IMR-90 (cell line): Measurements from ENCODE around the gene TMEM143.
"Not testable (repeated sequence)": the region's sequence is repeated elsewhere in the genome, so short reads cannot be mapped to it uniquely, and the experiment has no call there.

ENCODE experiments used
- BHLHE40 ChIP-seq: fragments of 150-350 bp; IDR thresholded peaks from 2 replicates; pipeline ENCODE4 v1.6.1; 2016; ENCODE audit warnings: mild to moderate bottlenecking, low read depth, low read length
- CEBPB ChIP-seq: IDR thresholded peaks from 2 replicates; pipeline ENCODE4 v1.6.1; 2012; ENCODE audit warnings: low read depth, low read length, improper control_type of control experiment
- CTCF ChIP-seq: conservative IDR thresholded peaks from 2 replicates; pipeline ENCODE4 v1.5.1; 2012; ENCODE audit warnings: mild to moderate bottlenecking, low read depth, low read length, improper control_type of control experiment
- NFE2L2 ChIP-seq: fragments of 150-350 bp; IDR thresholded peaks from 2 replicates; pipeline ENCODE4 v1.6.1; 2016; ENCODE audit warnings: low read depth, mild to moderate bottlenecking, low read length
- POLR2A ChIP-seq: IDR thresholded peaks from 2 replicates; pipeline ENCODE4 v1.6.1; 2012; ENCODE audit warnings: mild to moderate bottlenecking, low read depth, low read length
- RAD21 ChIP-seq: IDR thresholded peaks from 2 replicates; pipeline ENCODE4 v1.6.1; 2012; ENCODE audit warnings: low read length, improper control_type of control experiment
- RFX5 ChIP-seq: IDR thresholded peaks from 2 replicates; pipeline ENCODE4 v1.8.0; 2012; ENCODE audit warnings: low read depth, mild to moderate bottlenecking, low read length, moderate library complexity
- TF ChIP-seq, protein P1 (sequence below): fragments of 150-350 bp; IDR thresholded peaks from 2 replicates; pipeline ENCODE4 v1.6.1; 2017; ENCODE audit warnings: mild to moderate bottlenecking, antibody characterized with exemption, low read length, low read depth

DNA sequence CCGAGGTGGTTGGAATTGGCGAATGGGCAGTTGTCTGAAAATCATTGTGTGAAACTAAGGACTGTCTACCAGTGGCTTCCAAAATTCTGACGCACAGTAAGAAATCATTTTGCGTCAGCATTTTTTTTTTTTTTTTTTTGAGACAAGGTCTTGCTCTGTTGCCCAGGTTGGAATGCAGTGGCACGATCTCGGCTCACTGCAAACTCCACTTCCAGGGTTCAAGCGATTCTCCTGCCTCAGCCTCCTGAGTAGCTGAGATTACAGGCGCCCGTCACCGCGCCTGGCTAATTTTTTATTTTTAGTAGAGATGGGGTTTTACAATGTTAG is 72.3 kb downstream of the TMEM143 start:
- TF ChIP-seq POLR2A, CTCF, RFX5, CEBPB, NFE2L2, BHLHE40, RAD21: not testable (repeated sequence)
- TF ChIP-seq, protein P1, sequence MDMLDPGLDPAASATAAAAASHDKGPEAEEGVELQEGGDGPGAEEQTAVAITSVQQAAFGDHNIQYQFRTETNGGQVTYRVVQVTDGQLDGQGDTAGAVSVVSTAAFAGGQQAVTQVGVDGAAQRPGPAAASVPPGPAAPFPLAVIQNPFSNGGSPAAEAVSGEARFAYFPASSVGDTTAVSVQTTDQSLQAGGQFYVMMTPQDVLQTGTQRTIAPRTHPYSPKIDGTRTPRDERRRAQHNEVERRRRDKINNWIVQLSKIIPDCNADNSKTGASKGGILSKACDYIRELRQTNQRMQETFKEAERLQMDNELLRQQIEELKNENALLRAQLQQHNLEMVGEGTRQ: not testable (repeated sequence)
